GM12873 (cell line): ENCODE results near the gene TSC1.

Source experiments
- TF ChIP-seq, protein P1 (sequence below): IDR thresholded peaks from 2 replicates; pipeline ENCODE4 v1.5.1; 2012; ENCODE audit warnings: low read depth, mild to moderate bottlenecking, moderate library complexity, low read length, control low read depth; ENCODE audit not compliant: insufficient read depth; ENCODE audit errors: missing control alignments

Gene TSC1

DNA sequence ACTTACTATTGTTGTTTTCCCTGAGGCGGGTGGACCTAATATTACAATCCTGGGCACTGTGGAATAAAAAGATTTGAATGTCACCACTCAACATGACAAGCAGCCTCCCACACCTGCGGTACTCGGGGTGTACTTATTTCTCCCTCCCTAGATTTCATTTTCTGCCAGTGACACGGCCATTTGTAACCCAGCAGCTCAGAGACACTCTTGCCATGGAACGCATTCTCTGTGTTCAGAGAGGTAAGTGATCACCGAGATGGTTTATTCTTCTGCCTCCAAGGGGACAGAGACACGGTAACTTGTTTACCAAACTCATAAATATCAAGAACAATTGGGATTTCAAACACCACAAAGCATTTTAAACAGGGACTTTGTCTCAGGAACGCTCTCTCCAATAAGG lies 77.5 kb downstream of the TSC1 start:
- TF ChIP-seq, protein P1, sequence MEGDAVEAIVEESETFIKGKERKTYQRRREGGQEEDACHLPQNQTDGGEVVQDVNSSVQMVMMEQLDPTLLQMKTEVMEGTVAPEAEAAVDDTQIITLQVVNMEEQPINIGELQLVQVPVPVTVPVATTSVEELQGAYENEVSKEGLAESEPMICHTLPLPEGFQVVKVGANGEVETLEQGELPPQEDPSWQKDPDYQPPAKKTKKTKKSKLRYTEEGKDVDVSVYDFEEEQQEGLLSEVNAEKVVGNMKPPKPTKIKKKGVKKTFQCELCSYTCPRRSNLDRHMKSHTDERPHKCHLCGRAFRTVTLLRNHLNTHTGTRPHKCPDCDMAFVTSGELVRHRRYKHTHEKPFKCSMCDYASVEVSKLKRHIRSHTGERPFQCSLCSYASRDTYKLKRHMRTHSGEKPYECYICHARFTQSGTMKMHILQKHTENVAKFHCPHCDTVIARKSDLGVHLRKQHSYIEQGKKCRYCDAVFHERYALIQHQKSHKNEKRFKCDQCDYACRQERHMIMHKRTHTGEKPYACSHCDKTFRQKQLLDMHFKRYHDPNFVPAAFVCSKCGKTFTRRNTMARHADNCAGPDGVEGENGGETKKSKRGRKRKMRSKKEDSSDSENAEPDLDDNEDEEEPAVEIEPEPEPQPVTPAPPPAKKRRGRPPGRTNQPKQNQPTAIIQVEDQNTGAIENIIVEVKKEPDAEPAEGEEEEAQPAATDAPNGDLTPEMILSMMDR = no peak

DNA sequence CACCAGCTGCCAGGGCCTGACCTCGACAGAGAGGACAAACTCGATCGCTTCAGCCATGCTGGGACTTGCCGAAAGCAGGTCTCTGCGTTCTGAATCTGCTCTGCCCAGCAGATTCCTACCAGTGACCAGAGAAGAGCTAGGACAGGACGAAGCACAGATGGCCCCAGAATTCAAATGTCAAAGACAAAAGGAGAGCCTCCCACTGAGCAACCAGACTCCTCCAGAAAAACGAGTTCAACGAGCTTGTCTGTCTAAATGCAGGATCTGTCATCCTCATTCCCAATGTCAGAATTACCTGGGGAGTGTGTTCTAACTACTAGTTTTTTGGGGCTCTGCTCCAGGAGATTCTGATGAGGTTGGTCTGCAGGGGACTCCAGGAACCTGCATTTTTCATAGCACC lies 79.7 kb downstream of the TSC1 start:
- TF ChIP-seq, protein P1 = no peak

DNA sequence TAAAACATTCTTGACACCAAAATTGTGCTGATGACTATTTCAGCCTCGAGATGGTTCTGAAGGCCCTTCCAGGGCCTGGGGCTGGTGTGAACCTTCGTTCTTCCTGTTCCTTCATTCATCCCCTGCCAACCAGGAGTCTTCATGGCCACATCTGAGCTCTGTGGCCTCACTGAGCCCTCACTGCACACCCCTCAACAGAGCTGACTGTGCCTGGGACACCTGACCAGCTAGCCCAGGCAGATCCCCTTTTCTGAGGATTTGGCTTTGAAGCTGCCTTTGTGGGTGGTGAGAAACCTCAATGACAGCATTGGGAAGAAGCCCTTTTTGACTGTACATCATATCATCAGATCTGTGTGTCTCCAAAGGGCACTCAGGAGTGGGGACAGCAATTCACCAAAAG lies 80.1 kb downstream of the TSC1 start:
- TF ChIP-seq, protein P1 = no peak

DNA sequence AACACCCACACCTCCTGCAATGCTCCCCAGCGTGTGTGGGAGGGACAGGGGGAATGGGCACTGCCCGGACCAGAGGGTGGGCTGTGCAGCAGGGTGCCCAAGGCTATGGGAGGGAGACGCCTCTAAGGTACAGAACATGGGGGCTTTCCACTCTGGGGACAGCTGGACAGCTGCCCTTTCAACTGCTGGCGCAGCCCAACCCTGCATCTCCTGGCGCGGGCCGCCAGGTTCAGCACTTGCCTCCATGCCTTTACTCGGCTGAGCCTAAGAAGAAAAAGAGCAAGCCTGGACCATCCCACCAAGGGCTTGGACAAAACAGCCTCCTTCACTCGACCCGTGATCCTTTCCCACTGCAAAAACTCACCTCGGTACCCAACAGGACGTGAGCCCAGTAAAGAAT lies 81.3 kb downstream of the TSC1 start:
- TF ChIP-seq, protein P1 = no peak

- TF ChIP-seq, protein P1 = no peak
Observed at GRCh38 chr9:132862533-132862932, 81.9 kb downstream of the TSC1 start.

DNA sequence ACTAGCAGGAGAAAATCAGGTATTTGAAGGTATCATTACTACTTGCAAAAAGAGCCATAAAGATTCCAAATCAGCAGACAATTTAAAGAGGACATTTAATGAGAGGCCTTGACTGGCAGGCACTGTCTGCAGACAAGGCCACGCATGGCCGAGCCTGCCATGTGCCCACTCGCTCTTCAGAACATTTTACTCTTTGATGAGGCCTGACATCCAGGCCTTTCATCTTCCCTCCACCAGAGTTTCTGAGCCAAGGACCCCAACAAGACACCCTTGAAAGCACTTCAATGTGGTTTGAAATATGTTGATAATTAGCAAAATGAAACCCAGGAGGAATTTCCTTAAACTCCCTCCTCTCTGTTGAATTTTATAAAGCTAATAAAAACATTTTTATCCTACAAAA lies 82.8 kb downstream of the TSC1 start:
- TF ChIP-seq, protein P1 = no peak

GRCh38 chr9:132858751-132859150 lies 85.7 kb downstream of the TSC1 start:
- TF ChIP-seq, protein P1 = no peak
